Measurements from ENCODE around the gene KIAA1755. TPM values are rescaled to one million over a fixed set of nuclear protein-coding genes. Genes with fewer than 3 reads are reported as not detected.

KIAA1755 gene
- total and polyA plus RNA-seq, 10 of the 15 experiments (the other 5 are each of a cell fraction or from before 2014, with no cell fraction given) = not detected

DNA sequence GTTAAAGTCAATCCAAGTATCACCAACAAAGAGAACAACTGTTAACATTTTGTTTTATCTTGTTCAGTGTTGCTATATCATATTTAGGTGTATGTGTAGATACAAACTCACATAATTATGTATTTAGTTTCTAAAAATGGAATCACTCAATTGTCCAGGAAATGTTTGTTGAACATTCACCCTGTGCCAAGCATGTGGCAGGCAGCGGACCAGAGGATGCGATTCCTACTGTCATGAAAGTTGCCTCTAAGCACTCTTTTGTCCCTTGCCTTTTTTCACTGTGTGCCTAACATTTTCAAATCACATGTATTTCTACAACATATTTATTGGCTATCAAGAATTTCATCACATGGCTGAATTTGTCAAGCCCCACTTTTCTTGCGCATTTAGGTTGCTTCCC lies 78.6 kb downstream of the KIAA1755 start (continued):
- no peak for TF ChIP-seq ZNF274 (IDR thresholded peaks at IDR 0.05; ENCODE audit: insufficient read depth, insufficient read length)

DNA sequence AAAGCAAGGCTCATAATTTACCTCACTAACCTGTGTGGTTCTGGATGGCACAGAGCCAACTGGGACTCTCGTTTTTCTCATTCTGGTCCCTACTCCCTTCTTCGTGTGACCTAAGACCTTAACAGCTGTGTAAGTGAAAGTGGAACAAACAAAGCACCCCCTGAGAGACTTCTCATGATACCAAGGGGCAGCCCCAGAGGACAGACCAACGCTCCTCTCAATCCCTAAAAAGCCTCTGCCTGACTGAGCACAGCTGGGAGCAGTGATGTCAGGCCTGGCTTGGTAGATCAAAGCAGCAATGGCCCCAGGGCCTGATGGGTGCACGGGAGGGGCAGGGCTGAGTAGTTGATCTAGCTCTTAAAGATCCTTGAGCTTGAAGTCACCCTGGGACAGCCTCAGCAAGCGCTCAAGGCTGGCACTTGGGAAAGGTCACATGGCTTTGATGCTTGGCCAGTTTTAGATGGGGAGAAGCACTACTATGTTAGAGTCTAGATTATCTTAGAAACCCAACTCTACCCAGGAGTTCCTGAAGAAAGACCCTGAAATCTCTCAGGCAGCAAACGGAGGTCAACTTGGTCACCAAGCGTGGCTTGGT lies 79.2 kb downstream of the KIAA1755 start:
- DNase-seq (ENCODE audit: low read depth, low spot score) (peak; percentile 62), FAIRE-seq (peak; percentile 18), ATAC-seq (peak; percentile 97)
- no peaks in the 10 kb centered on the region for H3K79me2 ChIP-seq (ENCODE audit: control insufficient read depth, insufficient read depth, low read length)
- H3K27me3 ChIP-seq (replicated peaks in 1 of 2; ENCODE audit: control insufficient read depth in 2 of 2, insufficient read depth in 2 of 2, low read length in 1 of 2) = no peaks in the 10 kb centered on the region; a peak in 1 of 4 replicates
- peaks cover 6% of the 10 kb centered on the region for H3K4me1 ChIP-seq (ENCODE audit: control insufficient read depth, insufficient read depth, low read length)
- no peaks in the 10 kb centered on the region for H4K20me1 ChIP-seq (ENCODE audit: control insufficient read depth, insufficient read depth)
- no peak overlapping the region for H3K27ac ChIP-seq (ENCODE audit: control insufficient read depth, insufficient read depth)
- WGBS (ENCODE audit: insufficient coverage, insufficient replicate concordance, low lambda C conversion rate, missing lambda C conversion rate) = 37% methylated on average over 7 of the region's 7 CpGs
- intact Hi-C loops (cut with micrococcal nuclease; ENCODE audit: unreplicated experiment) = no loop called here
- H3K4me2 ChIP-seq (ENCODE audit: control insufficient read depth, insufficient read depth) = peak overlapping the region; percentile 34; the same call in 1 of the 2 replicates
- RAD21 ChIA-PET (ENCODE audit: unreplicated experiment) = interaction anchor here (0.8 to 1.4 kb wide), 4 partner anchors 19 to 123 kb away, joined by 3 to 4 read pairs (median 4); no protein-coding TSS in a partner anchor
- BruUV-seq (replicated peaks) = no TSS peak
- SMC1A ChIA-PET (ENCODE audit: uncharacterized antibody, unreplicated experiment) = interaction anchor here (0.7 to 1.6 kb wide), 5 partner anchors 26 to 122 kb away, joined by 3 to 6 read pairs (median 3); no protein-coding TSS in a partner anchor
- H2AFZ ChIP-seq (ENCODE audit: control insufficient read depth, low read depth, low read length) = no peak overlapping the region
- H3K9ac ChIP-seq (ENCODE audit: control insufficient read depth, insufficient read depth, low read length) = no peak overlapping the region
- no peaks in the 10 kb centered on the region for H3K9me3 ChIP-seq (replicated peaks; ENCODE audit: control insufficient read depth, insufficient read depth, low read length)
- in situ Hi-C loops (cut with MboI) = no loop called here
- H3K36me3 ChIP-seq (ENCODE audit: control insufficient read depth in 2 of 2, insufficient read depth in 2 of 2, low read length in 1 of 2) = no peaks in the 10 kb centered on the region
- POLR2A ChIA-PET = interaction anchor here (0.8 kb wide), 1 partner anchor 111 kb away, joined by 5 read pairs; no protein-coding TSS in a partner anchor
- no peak overlapping the region for H3K4me3 ChIP-seq
- CTCF ChIA-PET = interaction anchor here (1.1 to 1.9 kb wide), 3 partner anchors 14 to 108 kb away, joined by 4 to 12 read pairs (median 5); no protein-coding TSS in a partner anchor
- TF ChIP-seq KAT2A (conservative IDR thresholded peaks at IDR 0.05; ENCODE audit: control insufficient read depth, low read depth, low read length) = no peak
- peak; percentile 58 for TF ChIP-seq IRF4 (IDR thresholded peaks at IDR 0.05; ENCODE audit: low read depth, low read length)
- TF ChIP-seq CREM (IDR thresholded peaks at IDR 0.05; ENCODE audit: low read depth) = 0 out of 2 replicates have a peak, but pooled peaks have one; percentile 46
- peak; percentile 75 for TF ChIP-seq ATF2 (IDR thresholded peaks at IDR 0.05; ENCODE audit: low read length)
- TF ChIP-seq CHD2 (IDR thresholded peaks at IDR 0.05; ENCODE audit: borderline replicate concordance, low read depth, low read length) = no peak
- peak; percentile 83; the same call in 1 of the 2 replicates for TF ChIP-seq PAX5 (IDR thresholded peaks at IDR 0.05; ENCODE audit: borderline replicate concordance, low read depth, low read length)
- TF ChIP-seq MEF2B (IDR thresholded peaks at IDR 0.05; ENCODE audit: partially characterized antibody, poor library complexity, severe bottlenecking) = peak; percentile 60
- TF ChIP-seq BHLHE40 (IDR thresholded peaks at IDR 0.05; ENCODE audit: borderline replicate concordance in 1 of 2, low read depth in 2 of 2, low read length in 1 of 2) = peak; percentile 39 to 80; a peak in 2 of 4 replicates
- no peak for TF ChIP-seq FOXM1 (IDR thresholded peaks at IDR 0.05; ENCODE audit: low read depth, low read length)
- TF ChIP-seq SUPT20H (IDR thresholded peaks at IDR 0.05; ENCODE audit: borderline replicate concordance, control insufficient read depth, low read depth, low read length) = no peak
- TF ChIP-seq ZNF24 (IDR thresholded peaks at IDR 0.05) = no peak
- TF ChIP-seq TCF12 (IDR thresholded peaks at IDR 0.05; ENCODE audit: low read depth, low read length) = peak; percentile 75; the same call in 1 of the 2 replicates
- TF ChIP-seq IKZF1 (conservative IDR thresholded peaks at IDR 0.05) = peak; percentile 65
- TF ChIP-seq, protein P1, sequence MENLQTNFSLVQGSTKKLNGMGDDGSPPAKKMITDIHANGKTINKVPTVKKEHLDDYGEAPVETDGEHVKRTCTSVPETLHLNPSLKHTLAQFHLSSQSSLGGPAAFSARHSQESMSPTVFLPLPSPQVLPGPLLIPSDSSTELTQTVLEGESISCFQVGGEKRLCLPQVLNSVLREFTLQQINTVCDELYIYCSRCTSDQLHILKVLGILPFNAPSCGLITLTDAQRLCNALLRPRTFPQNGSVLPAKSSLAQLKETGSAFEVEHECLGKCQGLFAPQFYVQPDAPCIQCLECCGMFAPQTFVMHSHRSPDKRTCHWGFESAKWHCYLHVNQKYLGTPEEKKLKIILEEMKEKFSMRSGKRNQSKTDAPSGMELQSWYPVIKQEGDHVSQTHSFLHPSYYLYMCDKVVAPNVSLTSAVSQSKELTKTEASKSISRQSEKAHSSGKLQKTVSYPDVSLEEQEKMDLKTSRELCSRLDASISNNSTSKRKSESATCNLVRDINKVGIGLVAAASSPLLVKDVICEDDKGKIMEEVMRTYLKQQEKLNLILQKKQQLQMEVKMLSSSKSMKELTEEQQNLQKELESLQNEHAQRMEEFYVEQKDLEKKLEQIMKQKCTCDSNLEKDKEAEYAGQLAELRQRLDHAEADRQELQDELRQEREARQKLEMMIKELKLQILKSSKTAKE (IDR thresholded peaks at IDR 0.05; ENCODE audit: low read depth, poor library complexity, severe bottlenecking) = peak; percentile 45

Measured in GM12878 (cell line).